ENCODE measurements around the gene SELENOT. TPM values are rescaled to one million over a fixed set of nuclear protein-coding genes. Genes with fewer than 3 reads are reported as not detected.

SELENOT gene
- polyA plus RNA-seq, 1 of the 3 experiments (the other 2 are of a cell fraction), result 143 TPM

DNA sequence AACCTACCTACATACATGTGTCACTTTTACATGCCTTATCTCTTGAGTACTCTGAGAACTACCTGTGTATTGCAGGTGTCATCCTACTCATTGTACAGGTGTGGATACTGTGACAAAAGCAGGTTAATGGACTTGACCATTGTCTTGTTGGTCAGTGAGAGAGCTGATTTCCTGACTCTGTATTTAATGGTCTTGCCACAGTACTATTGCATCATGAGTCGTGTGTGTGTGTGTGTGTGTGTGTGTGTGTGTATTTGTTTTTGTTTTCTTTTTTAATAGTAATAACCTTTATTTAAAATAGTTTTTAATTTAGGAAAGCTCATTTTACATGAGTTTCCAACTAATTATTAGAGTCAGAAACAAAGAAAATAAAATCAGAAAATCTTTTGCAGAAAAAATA, 7.7 kb downstream of the SELENOT start (continued):
- TF ChIP-seq SIN3A (IDR thresholded peaks at IDR 0.05; ENCODE audit: borderline replicate concordance, low read depth, low read length) (no peak), FOSL2 (IDR thresholded peaks at IDR 0.05; ENCODE audit: borderline replicate concordance, low read depth) (no peak), RXRA (IDR thresholded peaks at IDR 0.05; ENCODE audit: borderline replicate concordance, low read depth) (no peak)
- TF ChIP-seq, protein P1, sequence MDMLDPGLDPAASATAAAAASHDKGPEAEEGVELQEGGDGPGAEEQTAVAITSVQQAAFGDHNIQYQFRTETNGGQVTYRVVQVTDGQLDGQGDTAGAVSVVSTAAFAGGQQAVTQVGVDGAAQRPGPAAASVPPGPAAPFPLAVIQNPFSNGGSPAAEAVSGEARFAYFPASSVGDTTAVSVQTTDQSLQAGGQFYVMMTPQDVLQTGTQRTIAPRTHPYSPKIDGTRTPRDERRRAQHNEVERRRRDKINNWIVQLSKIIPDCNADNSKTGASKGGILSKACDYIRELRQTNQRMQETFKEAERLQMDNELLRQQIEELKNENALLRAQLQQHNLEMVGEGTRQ (IDR thresholded peaks at IDR 0.05; ENCODE audit: borderline replicate concordance, low read depth, low read length), result no peak

- peaks cover 2 to 28% of the 10 kb centered on the region in 2 experiments for H3K36me3 ChIP-seq (replicated peaks in 1 of 2; ENCODE audit: control insufficient read depth in 1 of 2, insufficient read depth in 2 of 2, low read length in 1 of 2)
- H3K4me1 ChIP-seq (ENCODE audit: control insufficient read depth in 1 of 2, insufficient read depth in 2 of 2, low read depth in 1 of 2, low read length in 1 of 2), result peaks cover 2 to 14% of the 10 kb centered on the region in 2 experiments; a peak in 3 of 4 replicates
- H4K20me1 ChIP-seq (ENCODE audit: insufficient read depth), result peaks cover 30% of the 10 kb centered on the region
- no peak overlapping the region for H3K9ac ChIP-seq
- H3F3A ChIP-seq (replicated peaks; ENCODE audit: insufficient read depth), result peaks cover 6% of the 10 kb centered on the region
- ChIA-PET POLR2A (no interaction called here), CTCF (interaction anchor here (0.6 kb wide), 1 partner anchor 125 kb away, joined by 4 read pairs; no protein-coding TSS in a partner anchor)
- H3K27ac ChIP-seq (ENCODE audit: low read depth in 2 of 2, low read length in 1 of 2), result no peak overlapping the region
- H3K79me2 ChIP-seq (ENCODE audit: insufficient read depth), result peaks cover 83% of the 10 kb centered on the region
- no peak overlapping the region for H3K4me2 ChIP-seq
- TF ChIP-seq POLR2AphosphoS5 (IDR thresholded peaks at IDR 0.05; ENCODE audit: low read depth, low read length) (no peak), FOXM1 (IDR thresholded peaks at IDR 0.05; ENCODE audit: low read depth) (no peak), MXI1 (IDR thresholded peaks at IDR 0.05; ENCODE audit: low read depth, low read length) (no peak), MAX (IDR thresholded peaks at IDR 0.05; ENCODE audit: low read depth) (no peak)
- H2AFZ ChIP-seq (ENCODE audit: low read depth), result no peak overlapping the region
- no peak for DNase-seq
- 99% methylated on average over 19 of the region's 34 CpGs for WGBS (ENCODE audit: low lambda C conversion rate)
- no peaks in the 10 kb centered on the region for H3K9me2 ChIP-seq
- H3K9me3 ChIP-seq, result no peaks in the 10 kb centered on the region
- H3K4me3 ChIP-seq (ENCODE audit: low read depth in 2 of 2, low read length in 1 of 2), result no peak overlapping the region
- no peaks in the 10 kb centered on the region for H3K27me3 ChIP-seq (ENCODE audit: insufficient read depth)
These were observed 8.5 kb downstream of the SELENOT start for GRCh38 chr3:150611666-150612065.

- Histone ChIP-seq H3K9me2 (no peaks in the 10 kb centered on the region), H3K4me2 (no peak overlapping the region), H3K27me3 (ENCODE audit: insufficient read depth) (no peaks in the 10 kb centered on the region), H3K36me3 (replicated peaks in 1 of 2; ENCODE audit: control insufficient read depth in 1 of 2, insufficient read depth in 2 of 2, low read length in 1 of 2) (peaks cover 2 to 22% of the 10 kb centered on the region in 2 experiments), H3K9ac (no peak overlapping the region), H3K4me3 (ENCODE audit: low read depth in 2 of 2, low read length in 1 of 2) (no peak overlapping the region), H3F3A (replicated peaks; ENCODE audit: insufficient read depth) (peaks cover 6% of the 10 kb centered on the region), H3K27ac (ENCODE audit: low read depth in 2 of 2, low read length in 1 of 2) (no peak overlapping the region), H3K9me3 (no peaks in the 10 kb centered on the region), H3K4me1 (ENCODE audit: control insufficient read depth in 1 of 2, insufficient read depth in 2 of 2, low read depth in 1 of 2, low read length in 1 of 2) (peaks cover 0 to 11% of the 10 kb centered on the region in 2 experiments; a peak in 3 of 4 replicates), H3K79me2 (ENCODE audit: insufficient read depth) (peaks cover 83% of the 10 kb centered on the region), H4K20me1 (ENCODE audit: insufficient read depth) (peaks cover 29% of the 10 kb centered on the region; the same call in 1 of the 2 replicates), H2AFZ (ENCODE audit: low read depth) (no peak overlapping the region)
- TF ChIP-seq MXI1 (IDR thresholded peaks at IDR 0.05; ENCODE audit: low read depth, low read length) (no peak), USF1 (IDR thresholded peaks at IDR 0.05; ENCODE audit: borderline replicate concordance, low read depth) (no peak), GABPA (IDR thresholded peaks at IDR 0.05; ENCODE audit: low read depth) (no peak)
- POLR2A ChIA-PET, result no interaction called here
- 92% methylated on average over 1 of the region's 1 CpG for WGBS (ENCODE audit: low lambda C conversion rate)
- CTCF ChIA-PET, result interaction anchor here (1.0 kb wide), 1 partner anchor 19 kb away, joined by 3 read pairs; no protein-coding TSS in a partner anchor
- DNase-seq, result no peak
These were observed 9.4 kb downstream of the SELENOT start for GRCh38 chr3:150612494-150612893.

Measured in SK-N-SH (cell line).